HG03571 (cell line): ENCODE results near the gene CPB1.

Experiments used
- ATAC-seq: cut with Tn5 transposase; IDR thresholded peaks from one replicate; pipeline ENCODE4 v1.9.1; 2021; ENCODE audit not compliant: unreplicated experiment

CPB1 gene

GRCh38 chr3:148881286-148881685, 53.7 kb downstream of the CPB1 start:
- no peak for ATAC-seq

- no peak for ATAC-seq
Observed at GRCh38 chr3:148882288-148882687, 54.7 kb downstream of the CPB1 start.

- ATAC-seq, result no peak
Observed at GRCh38 chr3:148883163-148883562, 55.6 kb downstream of the CPB1 start.

- no peak for ATAC-seq
Observed at GRCh38 chr3:148884261-148884660, 56.6 kb downstream of the CPB1 start.

GRCh38 chr3:148889828-148890227, 62.2 kb downstream of the CPB1 start:
- ATAC-seq, result no peak

GRCh38 chr3:148896062-148896461, 68.5 kb downstream of the CPB1 start:
- ATAC-seq, result no peak

GRCh38 chr3:148901987-148902791, 74.6 kb downstream of the CPB1 start:
- no peak for ATAC-seq

GRCh38 chr3:148903022-148903442, 75.4 kb downstream of the CPB1 start:
- ATAC-seq, result no peak

- ATAC-seq, result no peak
Observed at GRCh38 chr3:148903941-148904340, 76.3 kb downstream of the CPB1 start.

GRCh38 chr3:148906667-148907066, 79.1 kb downstream of the CPB1 start:
- no peak for ATAC-seq
